Neural cell (in vitro differentiated cells): Measurements from ENCODE around the gene B4GALNT4.

Experiments used
- EP300 ChIP-seq: fragments of 450-650 bp; conservative IDR thresholded peaks from 2 replicates; pipeline ENCODE4 v1.6.1; 2014; ENCODE audit warnings: antibody characterized with exemption, mild to moderate bottlenecking, moderate library complexity; ENCODE audit not compliant: poor library complexity, severe bottlenecking
- POLR2AphosphoS5 ChIP-seq: IDR thresholded peaks from 2 replicates; pipeline ENCODE4 v1.6.1; 2012
- RAD21 ChIP-seq: fragments of 450-650 bp; conservative IDR thresholded peaks from 2 replicates; pipeline ENCODE4 v1.6.1; 2014; ENCODE audit warnings: antibody characterized with exemption, mild to moderate bottlenecking, moderate library complexity
- TF ChIP-seq, protein P1 (sequence below): fragments of 450-650 bp; IDR thresholded peaks from 2 replicates; pipeline ENCODE4 v1.5.1; 2014; ENCODE audit warnings: antibody characterized with exemption, mild to moderate bottlenecking, moderate library complexity; ENCODE audit not compliant: poor library complexity, severe bottlenecking

DNA sequence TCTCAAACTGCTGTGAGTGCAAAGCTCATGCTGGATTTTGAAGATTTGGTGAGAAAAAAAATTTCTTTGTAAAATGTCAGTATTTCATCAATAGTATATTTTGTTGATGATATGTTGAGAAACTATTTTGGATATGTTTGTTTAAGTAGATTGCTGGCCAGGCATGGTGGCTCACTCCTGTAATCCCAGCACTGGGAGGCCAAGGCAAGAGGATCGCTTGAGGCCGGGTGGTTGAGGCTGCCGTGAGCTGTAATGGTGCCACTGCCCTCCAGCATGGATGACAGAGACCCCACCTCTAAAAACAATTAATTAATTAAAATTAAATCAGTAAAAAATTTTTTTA is 41.7 kb upstream of the B4GALNT4 start:
- TF ChIP-seq, protein P1, sequence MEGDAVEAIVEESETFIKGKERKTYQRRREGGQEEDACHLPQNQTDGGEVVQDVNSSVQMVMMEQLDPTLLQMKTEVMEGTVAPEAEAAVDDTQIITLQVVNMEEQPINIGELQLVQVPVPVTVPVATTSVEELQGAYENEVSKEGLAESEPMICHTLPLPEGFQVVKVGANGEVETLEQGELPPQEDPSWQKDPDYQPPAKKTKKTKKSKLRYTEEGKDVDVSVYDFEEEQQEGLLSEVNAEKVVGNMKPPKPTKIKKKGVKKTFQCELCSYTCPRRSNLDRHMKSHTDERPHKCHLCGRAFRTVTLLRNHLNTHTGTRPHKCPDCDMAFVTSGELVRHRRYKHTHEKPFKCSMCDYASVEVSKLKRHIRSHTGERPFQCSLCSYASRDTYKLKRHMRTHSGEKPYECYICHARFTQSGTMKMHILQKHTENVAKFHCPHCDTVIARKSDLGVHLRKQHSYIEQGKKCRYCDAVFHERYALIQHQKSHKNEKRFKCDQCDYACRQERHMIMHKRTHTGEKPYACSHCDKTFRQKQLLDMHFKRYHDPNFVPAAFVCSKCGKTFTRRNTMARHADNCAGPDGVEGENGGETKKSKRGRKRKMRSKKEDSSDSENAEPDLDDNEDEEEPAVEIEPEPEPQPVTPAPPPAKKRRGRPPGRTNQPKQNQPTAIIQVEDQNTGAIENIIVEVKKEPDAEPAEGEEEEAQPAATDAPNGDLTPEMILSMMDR: no peak
- TF ChIP-seq EP300 (no peak), RAD21 (no peak), POLR2AphosphoS5 (no peak)
